Stimulated activated CD4-positive, alpha-beta T cell treated with anti-CD3 and anti-CD28 coated beads, Interleukin-15, amount 100 ng/mL, for 1 hour (primary cell): ENCODE measurements around the gene USP34.
A peak's percentile ranks its signal among the peaks of the same experiment; 100 is the strongest.
"Not testable (repeated sequence)": the region's sequence is repeated elsewhere in the genome, so short reads cannot be mapped to it uniquely, and the experiment has no call there.

Experiments
- DNase-seq, 2 donors: peaks; one replicate each; pipeline ENCODE4 v3.0.0-alpha.2; 2020; ENCODE audit warnings: low read depth in 1 of 2, low spot score in 1 of 2

USP34 gene

GRCh38 chr2:61426267-61426897, 44.5 kb downstream of the USP34 start:
- peak; percentile 54 to 57 for DNase-seq

DNA sequence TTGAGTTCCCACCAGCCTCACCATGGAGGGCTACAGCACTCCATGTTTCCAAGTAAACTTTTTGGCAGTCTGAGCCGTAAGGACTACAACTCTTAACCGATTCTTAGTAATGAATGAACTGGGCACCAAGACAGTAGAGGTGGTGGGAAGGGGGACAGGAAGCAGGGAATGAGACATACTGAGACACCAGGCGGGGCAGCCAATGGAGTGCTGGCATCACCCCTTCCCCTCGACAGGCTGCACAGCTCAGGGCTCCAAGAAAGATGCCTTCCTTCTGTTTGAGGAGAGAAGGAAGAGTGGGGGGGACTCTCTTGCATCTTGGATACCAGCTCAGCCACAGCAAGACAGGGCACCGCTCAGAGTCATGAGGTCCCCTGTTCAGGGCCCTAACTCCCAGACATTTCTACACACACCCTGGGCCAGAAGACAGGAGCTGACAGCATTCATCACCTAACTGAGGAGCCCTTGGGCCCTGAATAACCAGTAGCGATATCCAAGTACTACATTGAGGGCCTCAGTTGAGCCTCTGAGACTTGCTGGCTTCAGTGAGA, 45.2 kb downstream of the USP34 start:
- DNase-seq = no peak

DNA sequence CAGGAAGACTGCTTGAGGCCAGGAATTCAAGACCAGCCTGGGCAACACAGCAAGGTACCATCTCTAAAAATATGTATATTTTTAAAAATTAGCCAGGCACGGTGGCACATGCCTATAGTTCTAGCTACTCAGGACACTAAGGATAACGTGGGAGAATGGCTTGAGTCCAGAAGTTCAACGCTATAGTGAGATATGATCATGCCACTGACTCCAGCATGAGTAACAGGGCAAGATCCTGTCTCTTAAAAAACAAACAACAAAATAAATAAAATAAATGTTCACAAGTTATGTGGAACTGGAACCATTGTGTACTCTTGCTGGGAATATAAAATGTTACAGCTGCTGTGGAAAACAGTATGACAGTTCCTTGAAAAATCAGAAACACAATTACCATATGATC, 47.2 kb downstream of the USP34 start:
- DNase-seq = no peak

- no peak for DNase-seq
Observed at GRCh38 chr2:61421611-61422010, 49.3 kb downstream of the USP34 start.

GRCh38 chr2:61420991-61421544, 49.8 kb downstream of the USP34 start:
- no peak for DNase-seq

DNA sequence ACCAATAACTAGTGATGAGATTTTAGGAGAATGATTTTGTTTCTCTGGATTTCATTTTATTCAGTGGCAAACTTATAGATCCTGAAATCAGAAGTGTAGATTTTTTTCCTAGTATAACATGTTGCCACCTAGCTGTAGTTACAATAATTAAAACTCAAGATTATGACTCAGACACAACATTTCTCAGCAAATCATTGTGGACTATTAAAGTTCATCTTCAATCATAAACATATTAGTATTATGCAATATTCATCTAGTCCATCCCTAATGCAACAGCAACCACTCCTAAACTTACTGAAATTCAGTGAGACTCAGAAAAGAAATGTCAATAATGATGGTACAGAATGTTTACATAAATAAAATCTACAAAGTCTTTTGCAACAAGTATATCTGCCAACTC, 51.3 kb downstream of the USP34 start:
- DNase-seq = no peak

GRCh38 chr2:61419129-61419528, 51.8 kb downstream of the USP34 start:
- DNase-seq = no peak

DNA sequence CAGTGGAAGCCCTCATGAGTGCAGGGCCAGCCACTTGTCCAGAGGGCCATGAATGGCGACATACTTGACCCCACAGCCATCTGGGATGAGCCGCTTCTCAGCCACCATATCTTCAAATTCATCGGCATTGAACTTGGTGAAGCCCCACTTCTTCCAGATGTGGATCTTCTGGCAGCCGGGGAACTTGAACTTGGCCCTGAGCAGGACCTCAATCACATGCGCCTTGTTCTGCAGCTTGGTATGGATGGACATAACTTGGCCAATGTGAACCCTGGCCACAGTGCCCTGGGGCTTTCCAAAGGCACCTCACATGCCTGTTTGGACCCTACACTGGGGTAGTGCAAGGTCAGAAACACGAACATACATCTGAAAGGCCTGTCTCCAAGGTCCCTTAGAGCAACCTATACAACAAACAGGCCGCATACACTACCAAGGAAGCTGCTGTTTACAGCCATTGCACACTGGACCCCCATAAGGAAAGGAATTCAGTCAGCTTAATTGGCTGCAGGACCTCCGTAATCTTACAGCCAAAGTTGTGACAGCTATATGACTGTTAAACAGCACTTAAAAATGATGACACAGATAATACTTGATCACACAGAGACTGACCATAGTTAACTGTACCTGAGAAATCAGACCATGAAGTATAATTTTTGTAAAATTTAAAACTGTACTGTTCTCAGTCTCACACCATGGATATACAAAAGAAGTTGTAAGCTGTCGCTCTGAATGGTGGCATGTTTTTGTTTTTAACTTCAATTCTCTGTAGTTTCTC, 53.8 kb downstream of the USP34 start:
- DNase-seq = no peak

DNA sequence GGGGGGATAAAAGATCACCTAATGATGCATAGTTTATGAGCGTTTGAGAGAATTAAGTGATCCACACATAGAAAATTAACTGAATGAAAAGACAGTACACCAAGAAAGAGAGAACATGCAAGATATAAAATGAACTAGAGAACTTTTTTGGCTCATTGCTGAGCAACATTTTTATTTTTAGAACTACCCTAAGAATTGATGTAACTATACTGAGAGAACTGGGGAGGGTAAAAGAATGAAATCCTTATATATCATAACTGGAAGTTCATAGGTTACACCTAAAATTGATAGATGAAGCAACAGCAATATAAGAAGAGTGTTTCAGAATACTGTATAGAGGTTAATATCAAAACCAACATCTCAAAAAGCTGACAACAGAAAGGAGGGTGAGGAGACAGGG, 55.6 kb downstream of the USP34 start:
- DNase-seq = no peak

DNA sequence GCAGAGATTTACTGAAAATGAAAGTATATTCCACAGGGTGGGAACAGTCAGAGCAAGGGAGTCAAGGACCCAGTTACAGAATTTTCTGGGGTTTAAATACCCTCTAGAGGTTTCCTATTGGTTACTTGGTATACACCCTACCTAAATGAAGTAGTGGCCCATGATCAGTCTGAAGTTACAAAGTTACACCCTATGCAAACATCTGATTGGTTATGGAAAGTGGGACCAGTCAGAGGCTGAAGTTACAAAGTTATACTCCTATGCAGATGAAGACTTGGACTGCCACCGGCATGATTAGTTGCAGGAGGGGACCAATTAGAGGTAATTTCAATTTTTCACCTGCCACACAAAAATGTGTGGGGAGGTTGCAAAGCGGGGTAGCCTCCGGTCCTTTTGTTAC, 56.2 kb downstream of the USP34 start:
- DNase-seq = no peak

- no peak for DNase-seq
Observed at GRCh38 chr2:61411109-61411508, 59.8 kb downstream of the USP34 start.

DNA sequence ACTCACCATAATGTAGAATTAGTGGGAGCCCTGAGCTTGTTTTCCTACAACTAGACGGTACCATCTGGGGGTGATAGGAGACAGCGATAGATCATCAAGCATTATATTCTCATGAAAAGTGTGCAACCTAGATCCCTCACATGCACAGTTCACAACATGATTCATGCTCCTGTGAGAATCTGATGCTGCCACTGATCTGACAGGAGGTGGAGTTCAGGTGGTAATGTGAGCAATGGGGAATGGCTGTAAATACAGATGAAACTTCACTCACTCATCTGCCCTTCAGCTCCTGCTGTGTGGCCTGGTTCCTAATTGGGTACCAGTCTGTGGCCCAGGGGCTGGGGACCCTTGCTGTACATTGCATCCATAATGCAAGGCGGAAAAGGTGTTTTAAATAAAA, 60.7 kb downstream of the USP34 start:
- DNase-seq = no peak

DNA sequence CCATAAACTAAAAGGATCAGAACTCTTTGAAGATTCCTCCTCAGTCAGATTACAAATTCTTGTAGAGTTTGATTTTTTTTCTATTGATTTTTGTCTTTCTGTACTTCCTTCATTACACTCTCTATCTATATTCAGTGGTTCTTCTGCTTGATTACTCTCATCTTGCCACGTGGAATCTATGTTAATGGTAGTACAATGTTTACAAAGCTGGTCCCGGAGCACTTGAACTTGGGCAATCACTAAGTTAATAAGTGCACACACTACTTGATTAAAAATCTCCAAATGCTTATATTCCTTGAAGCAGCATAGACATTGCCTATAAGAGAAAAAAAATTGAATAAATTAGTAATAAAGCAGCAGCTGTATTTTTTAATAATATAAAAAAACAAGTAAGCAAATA, 65.1 kb downstream of the USP34 start:
- no peak for DNase-seq

DNA sequence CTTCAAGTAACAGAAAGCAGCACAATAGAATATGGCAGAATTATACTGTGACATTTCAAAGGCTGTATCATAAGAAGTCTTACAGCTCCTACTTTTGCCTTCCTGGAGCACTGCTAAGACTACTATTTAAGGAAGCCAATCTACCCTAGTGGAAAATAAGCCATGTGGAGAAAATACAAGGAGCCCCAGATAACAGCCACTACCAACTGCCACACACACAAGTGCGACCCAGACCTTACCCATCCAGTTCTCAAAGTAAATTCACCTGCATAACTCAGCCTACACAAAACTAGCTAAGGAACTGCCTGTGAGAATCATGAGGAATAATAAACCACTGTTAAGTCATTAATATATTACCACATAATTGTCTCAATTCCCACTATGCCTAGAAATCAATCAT, 66.4 kb downstream of the USP34 start:
- no peak for DNase-seq

GRCh38 chr2:61398413-61398812, 72.5 kb downstream of the USP34 start:
- DNase-seq = no peak

GRCh38 chr2:61396005-61396404, 74.9 kb downstream of the USP34 start:
- no peak for DNase-seq

DNA sequence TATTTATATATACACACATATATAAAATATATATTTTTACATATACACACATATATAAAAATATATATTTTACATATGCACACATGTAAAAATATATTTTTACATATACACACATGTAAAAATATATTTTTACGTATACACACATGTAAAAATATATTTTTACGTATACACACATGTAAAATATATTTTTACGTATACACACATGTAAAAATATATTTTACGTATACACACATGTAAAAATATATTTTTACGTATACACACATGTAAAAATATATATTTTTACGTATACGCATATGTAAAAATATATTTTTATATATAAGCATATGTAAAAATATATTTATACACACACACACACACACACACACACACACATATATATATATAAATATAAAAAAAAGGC, 83.3 kb downstream of the USP34 start:
- DNase-seq = not testable (repeated sequence)

DNA sequence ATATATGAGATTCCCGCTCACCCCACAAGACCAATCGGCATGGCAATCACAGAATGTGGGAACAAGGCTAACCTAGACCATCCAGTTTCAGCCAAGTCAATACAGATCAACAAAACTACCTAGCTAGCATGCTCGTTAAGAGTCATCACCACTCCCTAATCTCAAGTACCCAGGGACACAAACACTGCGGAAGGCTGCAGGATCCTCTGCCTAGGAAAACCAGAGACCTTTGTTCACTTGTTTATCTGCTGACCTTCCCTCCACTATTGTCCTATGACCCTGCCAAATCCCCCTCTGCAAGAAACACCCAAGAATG, 90.0 kb downstream of the USP34 start:
- DNase-seq = not testable (repeated sequence)

DNA sequence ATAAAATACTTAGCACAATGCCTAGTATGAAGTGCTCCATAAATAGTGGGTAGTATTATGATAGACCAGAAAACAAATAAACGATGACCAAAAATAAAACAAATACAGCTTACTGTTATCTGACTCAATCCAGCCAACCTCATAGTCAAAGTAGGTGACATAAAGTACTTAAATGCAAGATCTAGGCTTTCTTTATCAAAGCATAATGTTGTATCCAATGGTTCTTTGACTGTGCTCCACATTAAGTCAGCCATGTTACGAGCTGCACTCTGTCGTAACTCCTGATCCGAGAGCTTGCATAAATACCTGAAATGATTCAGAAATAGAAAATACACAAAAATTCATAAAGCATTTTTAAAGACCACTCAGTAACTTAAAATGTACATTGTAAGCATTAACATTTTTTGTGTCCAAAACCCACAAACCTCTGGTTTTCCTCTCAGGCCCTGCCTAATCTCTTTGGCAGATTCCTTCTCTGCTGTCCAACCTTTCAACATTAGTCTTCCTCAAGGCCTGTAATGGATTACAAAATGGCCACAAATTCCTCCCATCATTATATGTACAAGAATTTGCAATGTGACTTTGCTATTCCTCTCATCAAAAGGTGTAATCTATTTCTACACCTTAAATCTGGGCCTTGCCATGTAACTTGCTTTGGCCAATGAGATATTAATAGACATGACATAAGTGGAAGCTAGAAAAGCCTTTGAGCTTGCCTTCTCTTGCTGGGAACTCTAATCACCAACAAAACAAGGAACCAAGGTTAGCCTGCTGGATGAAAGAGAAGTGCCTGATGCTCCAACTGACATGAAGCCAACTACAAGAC, 90.6 kb downstream of the USP34 start:
- DNase-seq = no peak

- no peak for DNase-seq
Observed at GRCh38 chr2:61379521-61379920, 91.4 kb downstream of the USP34 start.

- no peak for DNase-seq
Observed at GRCh38 chr2:61378281-61378680, 92.6 kb downstream of the USP34 start.

DNA sequence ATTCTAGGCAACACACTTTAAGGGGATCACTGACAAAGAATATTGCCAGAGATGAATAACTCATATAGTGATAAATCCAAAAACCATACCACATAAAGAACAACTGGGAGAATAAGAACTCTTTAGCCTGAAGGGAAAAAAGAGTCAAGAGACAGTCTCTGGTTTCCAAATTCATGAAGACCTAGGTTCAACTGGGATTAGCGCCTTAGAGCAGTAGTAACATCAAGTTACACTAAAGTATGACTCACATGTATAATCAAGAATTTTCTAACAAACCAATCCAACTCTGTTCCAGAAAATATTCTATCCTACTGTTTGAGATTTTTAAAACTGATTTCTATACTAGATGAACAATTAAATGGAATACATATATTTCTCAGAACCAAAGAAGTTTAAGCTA, 93.8 kb downstream of the USP34 start:
- no peak for DNase-seq
